NB4 (cell line): ENCODE data around the gene CYP24A1.

Experiments used
- CTCF ChIP-seq: IDR thresholded peaks from one replicate; pipeline ENCODE4 v1.5.1; 2012; ENCODE audit warnings: low read depth, low read length
- MAX ChIP-seq: IDR thresholded peaks from 2 replicates; pipeline ENCODE4 v1.6.1; 2011; ENCODE audit warnings: low read depth, low read length
- MYC ChIP-seq: IDR thresholded peaks from 2 replicates; pipeline ENCODE4 v1.6.1; 2011; ENCODE audit warnings: low read depth, low read length

GRCh38 chr20:54170963-54171362 is 2.8 kb downstream of the CYP24A1 start:
- TF ChIP-seq CTCF = no peak
- TF ChIP-seq MYC = no peak
- no peak for TF ChIP-seq MAX
